ENCODE measurements around the gene MEF2C.

GRCh38 chr5:88875341-88876234 lies 7.4 kb downstream of the MEF2C start:
- TF ChIP-seq REST (IDR thresholded peaks at IDR 0.05; ENCODE audit: unreplicated experiment) = no peak
- TF ChIP-seq, protein P1, sequence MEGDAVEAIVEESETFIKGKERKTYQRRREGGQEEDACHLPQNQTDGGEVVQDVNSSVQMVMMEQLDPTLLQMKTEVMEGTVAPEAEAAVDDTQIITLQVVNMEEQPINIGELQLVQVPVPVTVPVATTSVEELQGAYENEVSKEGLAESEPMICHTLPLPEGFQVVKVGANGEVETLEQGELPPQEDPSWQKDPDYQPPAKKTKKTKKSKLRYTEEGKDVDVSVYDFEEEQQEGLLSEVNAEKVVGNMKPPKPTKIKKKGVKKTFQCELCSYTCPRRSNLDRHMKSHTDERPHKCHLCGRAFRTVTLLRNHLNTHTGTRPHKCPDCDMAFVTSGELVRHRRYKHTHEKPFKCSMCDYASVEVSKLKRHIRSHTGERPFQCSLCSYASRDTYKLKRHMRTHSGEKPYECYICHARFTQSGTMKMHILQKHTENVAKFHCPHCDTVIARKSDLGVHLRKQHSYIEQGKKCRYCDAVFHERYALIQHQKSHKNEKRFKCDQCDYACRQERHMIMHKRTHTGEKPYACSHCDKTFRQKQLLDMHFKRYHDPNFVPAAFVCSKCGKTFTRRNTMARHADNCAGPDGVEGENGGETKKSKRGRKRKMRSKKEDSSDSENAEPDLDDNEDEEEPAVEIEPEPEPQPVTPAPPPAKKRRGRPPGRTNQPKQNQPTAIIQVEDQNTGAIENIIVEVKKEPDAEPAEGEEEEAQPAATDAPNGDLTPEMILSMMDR (conservative IDR thresholded peaks at IDR 0.05; ENCODE audit: low read depth in 2 of 2) = no peak
- TF ChIP-seq POLR2AphosphoS5 (IDR thresholded peaks at IDR 0.05; ENCODE audit: low read depth) = no peak
- TF ChIP-seq EZH2phosphoT487 (IDR thresholded peaks at IDR 0.05; ENCODE audit: unreplicated experiment) = no peak
- TF ChIP-seq EZH2 (IDR thresholded peaks at IDR 0.05; ENCODE audit: low read depth, unreplicated experiment) = no peak
